Measurements from ENCODE around the gene HDHD3.
"Not testable (repeated sequence)": the region's sequence is repeated elsewhere in the genome, so short reads cannot be mapped to it uniquely, and the experiment has no call there.

Gene HDHD3

GRCh38 chr9:113388833-113389232 lies 12.0 kb upstream of the HDHD3 start:
- Histone ChIP-seq H3K27me3 (ENCODE audit: insufficient read depth, low read depth) (no peaks in the 10 kb centered on the region), H3K4me2 (no peak overlapping the region), H4K20me1 (ENCODE audit: insufficient read depth) (no peaks in the 10 kb centered on the region), H3K27ac (no peak overlapping the region), H3K4me3 (IDR thresholded peaks at IDR 0.05; ENCODE audit: insufficient read depth, low read depth, low read length) (no peak overlapping the region), H2AFZ (ENCODE audit: low read depth) (no peak overlapping the region), H3K9ac (no peak overlapping the region), H3K36me3 (ENCODE audit: insufficient read depth) (no peaks in the 10 kb centered on the region), H3K79me2 (ENCODE audit: insufficient read depth, low read depth) (no peaks in the 10 kb centered on the region), H3K4me1 (ENCODE audit: low read depth, poor library complexity, severe bottlenecking) (no peaks in the 10 kb centered on the region)
- no peak for TF ChIP-seq CTCF (conservative IDR thresholded peaks at IDR 0.05; ENCODE audit: low read depth, low read length)

GRCh38 chr9:113387560-113388230 lies 10.9 kb upstream of the HDHD3 start:
- Histone ChIP-seq H3K79me2 (ENCODE audit: insufficient read depth, low read depth) (no peaks in the 10 kb centered on the region), H4K20me1 (ENCODE audit: insufficient read depth) (no peaks in the 10 kb centered on the region), H3K27ac (no peak overlapping the region), H3K27me3 (ENCODE audit: insufficient read depth, low read depth) (no peaks in the 10 kb centered on the region), H3K36me3 (ENCODE audit: insufficient read depth) (no peaks in the 10 kb centered on the region), H3K9ac (no peak overlapping the region), H2AFZ (ENCODE audit: low read depth) (no peak overlapping the region), H3K4me2 (no peak overlapping the region), H3K4me3 (IDR thresholded peaks at IDR 0.05; ENCODE audit: insufficient read depth, low read depth, low read length) (no peak overlapping the region), H3K4me1 (ENCODE audit: low read depth, poor library complexity, severe bottlenecking) (no peaks in the 10 kb centered on the region)
- no peak for TF ChIP-seq CTCF (conservative IDR thresholded peaks at IDR 0.05; ENCODE audit: low read depth, low read length)

GRCh38 chr9:113386571-113387393 lies 10.0 kb upstream of the HDHD3 start:
- H3K36me3 ChIP-seq (ENCODE audit: insufficient read depth), result no peaks in the 10 kb centered on the region
- TF ChIP-seq CTCF (conservative IDR thresholded peaks at IDR 0.05; ENCODE audit: low read depth, low read length), result no peak
- no peak overlapping the region for H3K27ac ChIP-seq

GRCh38 chr9:113381909-113382411 lies 5.2 kb upstream of the HDHD3 start:
- no peak overlapping the region for H2AFZ ChIP-seq (ENCODE audit: low read depth)
- H4K20me1 ChIP-seq (ENCODE audit: insufficient read depth), result no peaks in the 10 kb centered on the region
- H3K79me2 ChIP-seq (ENCODE audit: insufficient read depth, low read depth), result no peaks in the 10 kb centered on the region
- H3K4me3 ChIP-seq (IDR thresholded peaks at IDR 0.05; ENCODE audit: insufficient read depth, low read depth, low read length), result no peak overlapping the region
- peaks cover 27% of the 10 kb centered on the region for H3K4me1 ChIP-seq (ENCODE audit: low read depth, poor library complexity, severe bottlenecking)
- no peak overlapping the region for H3K9ac ChIP-seq
- no peaks in the 10 kb centered on the region for H3K36me3 ChIP-seq (ENCODE audit: insufficient read depth)
- no peak overlapping the region for H3K27ac ChIP-seq
- TF ChIP-seq CTCF (conservative IDR thresholded peaks at IDR 0.05; ENCODE audit: low read depth, low read length), result no peak
- no peak overlapping the region for H3K4me2 ChIP-seq
- H3K27me3 ChIP-seq (ENCODE audit: insufficient read depth, low read depth), result no peaks in the 10 kb centered on the region

More at GRCh38 chr9:113386571-113387393, 10.0 kb upstream of the HDHD3 start:
- H3K79me2 ChIP-seq (ENCODE audit: insufficient read depth, low read depth), result no peaks in the 10 kb centered on the region
- no peaks in the 10 kb centered on the region for H4K20me1 ChIP-seq (ENCODE audit: insufficient read depth)
- H3K9ac ChIP-seq, result no peak overlapping the region
- H2AFZ ChIP-seq (ENCODE audit: low read depth), result no peak overlapping the region
- H3K4me3 ChIP-seq (IDR thresholded peaks at IDR 0.05; ENCODE audit: insufficient read depth, low read depth, low read length), result no peak overlapping the region
- H3K4me1 ChIP-seq (ENCODE audit: low read depth, poor library complexity, severe bottlenecking), result peaks cover 1% of the 10 kb centered on the region
- no peak overlapping the region for H3K4me2 ChIP-seq
- no peaks in the 10 kb centered on the region for H3K27me3 ChIP-seq (ENCODE audit: insufficient read depth, low read depth)

- H3K4me1 ChIP-seq (ENCODE audit: low read depth, poor library complexity, severe bottlenecking), result peaks cover 27% of the 10 kb centered on the region
- H3K4me3 ChIP-seq (IDR thresholded peaks at IDR 0.05; ENCODE audit: insufficient read depth, low read depth, low read length); H3K27ac ChIP-seq; H3K9ac ChIP-seq; H4K20me1 ChIP-seq (ENCODE audit: insufficient read depth); H3K79me2 ChIP-seq (ENCODE audit: insufficient read depth, low read depth); H3K27me3 ChIP-seq (ENCODE audit: insufficient read depth, low read depth); H3K36me3 ChIP-seq (ENCODE audit: insufficient read depth); H3K4me2 ChIP-seq: not testable (repeated sequence)
- 0 out of 2 replicates have a peak overlapping the region, but pooled peaks have one; percentile 34 for H2AFZ ChIP-seq (ENCODE audit: low read depth)
Measured at GRCh38 chr9:113381441-113381840, 4.7 kb upstream of the HDHD3 start.

Data from KMS-11 (cell line).